ENCODE measurements around the gene IL21R.

Gene IL21R

GRCh38 chr16:27370318-27370717, 31.7 kb upstream of the IL21R start:
- no peak for DNase-seq (ENCODE audit: low read depth, low spot score)
- ChIA-PET CTCF (interaction anchor here (6.0 to 8.6 kb wide), 3 partner anchors 8 to 217 kb away, joined by 47 to 355 read pairs (median 129); no protein-coding TSS in a partner anchor), POLR2A (no interaction called here)
- TF ChIP-seq CTCF (IDR thresholded peaks at IDR 0.05; ENCODE audit: insufficient read depth, low read length, missing control alignments): no peak
- no peak overlapping the region for H3K4me3 ChIP-seq (ENCODE audit: low read depth, low read length)

GRCh38 chr16:27373312-27373711, 28.7 kb upstream of the IL21R start:
- no peak for TF ChIP-seq CTCF (IDR thresholded peaks at IDR 0.05; ENCODE audit: insufficient read depth, low read length, missing control alignments)
- no peak for DNase-seq (ENCODE audit: low read depth, low spot score)
- no peak overlapping the region for H3K4me3 ChIP-seq (ENCODE audit: low read depth, low read length)
- POLR2A ChIA-PET: no interaction called here
- CTCF ChIA-PET: interaction anchor here (1.2 to 8.6 kb wide), 3 partner anchors 16 to 217 kb away, joined by 5 to 355 read pairs (median 6); no protein-coding TSS in a partner anchor

- DNase-seq (ENCODE audit: low read depth, low spot score): no peak
- ChIA-PET POLR2A (no interaction called here), CTCF (interaction anchor here (0.5 to 8.5 kb wide), 11 partner anchors 6 to 224 kb away, joined by 3 to 47 read pairs (median 5); no protein-coding TSS in a partner anchor)
- H3K4me3 ChIP-seq (ENCODE audit: low read depth, low read length): no peak overlapping the region
- no peak for TF ChIP-seq CTCF (IDR thresholded peaks at IDR 0.05; ENCODE audit: insufficient read depth, low read length, missing control alignments)
These were observed 27.7 kb upstream of the IL21R start for GRCh38 chr16:27374221-27374803.

GRCh38 chr16:27374804-27375425, 27.1 kb upstream of the IL21R start:
- ChIA-PET CTCF (interaction anchor here (0.6 to 8.5 kb wide), 15 partner anchors 7 to 221 kb away, joined by 3 to 47 read pairs (median 4); no protein-coding TSS in a partner anchor), POLR2A (no interaction called here)
- peak; percentile 51 for TF ChIP-seq CTCF (IDR thresholded peaks at IDR 0.05; ENCODE audit: insufficient read depth, low read length, missing control alignments)
- DNase-seq (ENCODE audit: low read depth, low spot score): no peak
- no peak overlapping the region for H3K4me3 ChIP-seq (ENCODE audit: low read depth, low read length)

GRCh38 chr16:27377666-27378485, 24.1 kb upstream of the IL21R start:
- POLR2A ChIA-PET: no interaction called here
- DNase-seq (ENCODE audit: low read depth, low spot score): no peak
- H3K4me3 ChIP-seq (ENCODE audit: low read depth, low read length): no peak overlapping the region
- CTCF ChIA-PET: interaction anchor here (1.1 to 8.5 kb wide), 5 partner anchors 10 to 222 kb away, joined by 3 to 47 read pairs (median 4); no protein-coding TSS in a partner anchor
- no peak for TF ChIP-seq CTCF (IDR thresholded peaks at IDR 0.05; ENCODE audit: insufficient read depth, low read length, missing control alignments)

All from AG04449 (cell line).